CD4-positive, alpha-beta T cell treated with Interleukin-4 for 1 hour (primary cell): ENCODE results near the gene NEB.

ENCODE experiments used
- DNase-seq, 2 donors: peaks; one replicate each; pipeline ENCODE4 v3.0.0-alpha.2; 2020 to 2022

The NEB gene

GRCh38 chr2:151733771-151734672, at the start of gene NEB:
NEB (minus strand) TSS chr2:151734476; CDS start chr2:151733156, 1,320 bp downstream.
- no peak for DNase-seq

GRCh38 chr2:151783133-151783520, 48.9 kb upstream of the NEB start:
- no peak for DNase-seq

- no peak for DNase-seq
These were observed 48.3 kb upstream of the NEB start for GRCh38 chr2:151782378-151783132.

GRCh38 chr2:151781642-151782041, 47.4 kb upstream of the NEB start:
- DNase-seq: no peak

GRCh38 chr2:151780938-151781337, 46.7 kb upstream of the NEB start:
- DNase-seq: no peak

GRCh38 chr2:151777935-151778334, 43.7 kb upstream of the NEB start:
- DNase-seq: no peak

GRCh38 chr2:151777487-151777886, 43.2 kb upstream of the NEB start:
- DNase-seq: no peak

- DNase-seq: no peak
These were observed 42.1 kb upstream of the NEB start for GRCh38 chr2:151776367-151776766.

GRCh38 chr2:151775057-151775740, 40.9 kb upstream of the NEB start:
- no peak for DNase-seq

- no peak for DNase-seq
These were observed 40.2 kb upstream of the NEB start for GRCh38 chr2:151774506-151774905.

- DNase-seq: peak in 1 of 2 donors; percentile 83
These were observed 37.5 kb upstream of the NEB start for GRCh38 chr2:151771599-151772358.

GRCh38 chr2:151770995-151771394, 36.7 kb upstream of the NEB start:
- no peak for DNase-seq

GRCh38 chr2:151769606-151770005, 35.3 kb upstream of the NEB start:
- DNase-seq: no peak

- DNase-seq: no peak
These were observed 33.3 kb upstream of the NEB start for GRCh38 chr2:151767536-151767935.

GRCh38 chr2:151766437-151767153, 32.3 kb upstream of the NEB start:
- DNase-seq: no peak

GRCh38 chr2:151765760-151766410, 31.6 kb upstream of the NEB start:
- peak in 1 of 2 donors; percentile 20 for DNase-seq

GRCh38 chr2:151762694-151763093, 28.4 kb upstream of the NEB start:
- no peak for DNase-seq

GRCh38 chr2:151761687-151762086, 27.4 kb upstream of the NEB start:
- DNase-seq: no peak

GRCh38 chr2:151761193-151761592, 26.9 kb upstream of the NEB start:
- DNase-seq: no peak

GRCh38 chr2:151760139-151760650, 25.9 kb upstream of the NEB start:
- DNase-seq: no peak

GRCh38 chr2:151758744-151759143, 24.5 kb upstream of the NEB start:
- DNase-seq: no peak
